H9 (cell line): Measurements from ENCODE around the gene BAIAP2L1. TPM values are rescaled to one million over a fixed set of nuclear protein-coding genes. Genes with fewer than 3 reads are reported as not detected.

Source experiments
- DNase-seq: peaks from one replicate; pipeline ENCODE4 v3.0.0-alpha.2; 2017
- H2AFZ ChIP-seq: one replicate; pipeline ENCODE4 v1.6.1; 2013; ENCODE audit warnings: mild to moderate bottlenecking, low read length, control low read depth, moderate library complexity
- H2AK5ac ChIP-seq: 2 replicates; pipeline ENCODE4 v1.6.1; 2013; ENCODE audit warnings: low read length, control low read depth, mixed read lengths; ENCODE audit not compliant: insufficient read length
- H2BK120ac ChIP-seq: one replicate; pipeline ENCODE4 v1.6.1; 2013; ENCODE audit warnings: low read depth, mild to moderate bottlenecking, low read length, control low read depth, inconsistent platforms; ENCODE audit not compliant: poor library complexity, severe bottlenecking
- H2BK12ac ChIP-seq: 2 replicates; pipeline ENCODE4 v1.6.1; 2013; ENCODE audit warnings: low read length, control low read depth, mixed read lengths, low read depth; ENCODE audit not compliant: insufficient read length
- H2BK15ac ChIP-seq: 2 replicates; pipeline ENCODE4 v1.6.1; 2013; ENCODE audit warnings: low read depth, low read length, control low read depth
- H2BK20ac ChIP-seq: one replicate; pipeline ENCODE4 v1.6.1; 2013; ENCODE audit warnings: low read depth, mild to moderate bottlenecking, low read length, control low read depth, inconsistent platforms; ENCODE audit not compliant: poor library complexity, severe bottlenecking
- H2BK5ac ChIP-seq: 2 replicates; pipeline ENCODE4 v1.6.1; 2013; ENCODE audit warnings: low read length, control low read depth, mixed read lengths; ENCODE audit not compliant: insufficient read length
- H3K14ac ChIP-seq: 2 replicates; pipeline ENCODE4 v1.6.1; 2013; ENCODE audit warnings: low read length, control low read depth; ENCODE audit not compliant: insufficient read depth
- H3K18ac ChIP-seq: 2 replicates; pipeline ENCODE4 v1.6.1; 2013; ENCODE audit warnings: low read depth, mild to moderate bottlenecking, mixed read lengths, low read length, control low read depth; ENCODE audit not compliant: insufficient read length
- H3K23ac ChIP-seq: 2 replicates; pipeline ENCODE4 v1.6.1; 2013; ENCODE audit warnings: low read length, control low read depth, mixed read lengths, low read depth; ENCODE audit not compliant: insufficient read length
- H3K23me2 ChIP-seq: 2 replicates; pipeline ENCODE4 v1.6.1; 2013; ENCODE audit warnings: low read depth, mild to moderate bottlenecking, mixed read lengths, low read length, control low read depth; ENCODE audit not compliant: insufficient read length, poor library complexity, severe bottlenecking
- H3K27ac ChIP-seq: 2 replicates; pipeline ENCODE4 v1.5.1; 2013; ENCODE audit warnings: low read length, control low read depth, mixed read lengths, low read depth; ENCODE audit not compliant: insufficient read length
- H3K27me3 ChIP-seq: 2 replicates; pipeline ENCODE4 v1.6.1; 2013; ENCODE audit warnings: low read length, control low read depth, inconsistent platforms; ENCODE audit not compliant: insufficient read depth
- H3K4ac ChIP-seq: 2 replicates; pipeline ENCODE4 v1.6.1; 2013; ENCODE audit warnings: low read depth, mild to moderate bottlenecking, control low read depth, inconsistent platforms, low read length, moderate library complexity
- H3K4me1 ChIP-seq: 2 replicates; pipeline ENCODE4 v1.6.1; 2013; ENCODE audit warnings: low read length, control low read depth, inconsistent platforms; ENCODE audit not compliant: insufficient read depth
- H3K4me2 ChIP-seq: 2 replicates; pipeline ENCODE4 v1.6.1; 2013; ENCODE audit warnings: low read length, control low read depth, mixed read lengths; ENCODE audit not compliant: insufficient read length, insufficient read depth
- H3K56ac ChIP-seq: 2 replicates; pipeline ENCODE4 v1.6.1; 2013; ENCODE audit warnings: low read depth, mild to moderate bottlenecking, mixed read lengths, low read length, control low read depth; ENCODE audit not compliant: insufficient read length
- H3K79me1 ChIP-seq: 2 replicates; pipeline ENCODE4 v1.6.1; 2013; ENCODE audit warnings: low read depth, mild to moderate bottlenecking, moderate library complexity, low read length, control low read depth, inconsistent platforms; ENCODE audit not compliant: insufficient read depth, poor library complexity, severe bottlenecking
- H3K79me2 ChIP-seq: 2 replicates; pipeline ENCODE4 v1.6.1; 2013; ENCODE audit warnings: low read length, control low read depth, inconsistent platforms; ENCODE audit not compliant: insufficient read depth
- H3K9ac ChIP-seq: 2 replicates; pipeline ENCODE4 v1.6.1; 2013; ENCODE audit warnings: low read length, control low read depth, mixed read lengths; ENCODE audit not compliant: insufficient read length; ENCODE audit errors: extremely low read depth
- H3K9me3 ChIP-seq: one replicate; pipeline ENCODE4 v1.6.1; 2013; ENCODE audit warnings: low read depth, low read length, inconsistent platforms; ENCODE audit not compliant: control insufficient read depth
- H3T11ph ChIP-seq: one replicate; pipeline ENCODE4 v1.6.1; 2013; ENCODE audit warnings: mild to moderate bottlenecking, low read length, control low read depth, inconsistent platforms
- H4K20me1 ChIP-seq: one replicate; pipeline ENCODE4 v1.6.1; 2013; ENCODE audit not compliant: control insufficient read depth, insufficient read length, insufficient read depth
- H4K5ac ChIP-seq: 2 replicates; pipeline ENCODE4 v1.6.1; 2013; ENCODE audit warnings: low read depth, mild to moderate bottlenecking, mixed read lengths, low read length, control low read depth; ENCODE audit not compliant: insufficient read length
- H4K8ac ChIP-seq: replicated peaks from 2 replicates; pipeline ENCODE4 v1.6.1; 2013; ENCODE audit warnings: low read length, control low read depth, mixed read lengths, low read depth; ENCODE audit not compliant: insufficient read length
- H4K91ac ChIP-seq: 2 replicates; pipeline ENCODE4 v1.6.1; 2013; ENCODE audit warnings: low read depth, mild to moderate bottlenecking, moderate library complexity, mixed read lengths, low read length, control low read depth; ENCODE audit not compliant: insufficient read length
- H3K27ac Mint-ChIP-seq, 3 experiments: 2 replicates in 2 of 3; 3 replicates in 1 of 3; pipeline ENCODE4 v1.8.0; 2020 to 2021; ENCODE audit warnings: mixed read lengths in 3 of 3, mild to moderate bottlenecking in 1 of 3, moderate library complexity in 1 of 3
- H3K27me3 Mint-ChIP-seq: 2 replicates; pipeline ENCODE4 v1.8.0; 2021; ENCODE audit warnings: low read depth, mild to moderate bottlenecking, moderate library complexity, mixed read lengths
- H3K36me3 Mint-ChIP-seq, 3 experiments: 2 replicates in 2 of 3; 3 replicates in 1 of 3; pipeline ENCODE4 v1.8.0; 2020 to 2021; ENCODE audit warnings: low read depth in 3 of 3, mixed read lengths in 3 of 3; ENCODE audit not compliant: insufficient read depth in 1 of 3
- H3K4me1 Mint-ChIP-seq, 2 experiments: 2 replicates each; pipeline ENCODE4 v1.8.0; 2020; ENCODE audit warnings: mixed read lengths in 2 of 2
- H3K4me3 Mint-ChIP-seq, 2 experiments: 2 replicates in 1 of 2; 3 replicates in 1 of 2; pipeline ENCODE4 v1.8.0; 2020 to 2021; ENCODE audit warnings: mild to moderate bottlenecking in 2 of 2, mixed read lengths in 2 of 2, moderate library complexity in 1 of 2
- H3K9me3 Mint-ChIP-seq, 2 experiments: 2 replicates in 1 of 2; 3 replicates in 1 of 2; pipeline ENCODE4 v1.8.0; 2020; ENCODE audit warnings: mild to moderate bottlenecking in 2 of 2, mixed read lengths in 2 of 2, moderate library complexity in 1 of 2
- CTCF ChIP-seq: fragments of 200-600 bp; sonication (generic); conservative IDR thresholded peaks from 3 replicates; pipeline ENCODE4 v1.8.0; 2021; ENCODE audit warnings: antibody characterized with exemption, mild to moderate bottlenecking
- WGBS: extraction: QIAGEN DNeasy Blood & Tissue Kit; methylation state at CpG from one replicate; pipeline ENCODE4 v1.1.7; 2013; ENCODE audit warnings: missing lambda C conversion rate, low lambda C conversion rate, mixed read lengths; ENCODE audit not compliant: insufficient read length; ENCODE audit errors: extremely low coverage; 5-methylcytosine and 5-hydroxymethylcytosine counted together
- total RNA-seq: library from RNA; stranded (reverse); gene quantifications from 2 replicates; pipeline ENCODE4 v1.2.1, GENCODE V29; 2021

The BAIAP2L1 gene
- total RNA-seq, 1 experiment from 2014 or later: 25.9 TPM

- H3K4me3 Mint-ChIP-seq: no peak overlapping the region
These were observed 151.8 kb downstream of the BAIAP2L1 start for GRCh38 chr7:98249106-98249505.

More at GRCh38 chr7:98249106-98249505, 151.8 kb downstream of the BAIAP2L1 start:
- no peak overlapping the region for H3T11ph ChIP-seq
- H3K9me3 Mint-ChIP-seq: no peaks in the 10 kb centered on the region
- H3K4me1 ChIP-seq: no peaks in the 10 kb centered on the region
- H4K8ac ChIP-seq: no peak overlapping the region
- H4K20me1 ChIP-seq: no peaks in the 10 kb centered on the region
- no peak overlapping the region for H3K4ac ChIP-seq
- no peak overlapping the region for H3K27ac ChIP-seq
- H3K4me1 Mint-ChIP-seq: peaks cover 14 to 19% of the 10 kb centered on the region in 2 experiments
- H3K14ac ChIP-seq: no peak overlapping the region
- H3K27ac Mint-ChIP-seq: no peak overlapping the region
- H3K36me3 Mint-ChIP-seq: no peaks in the 10 kb centered on the region; a peak in 2 of 7 replicates
- H2AK5ac ChIP-seq: no peak overlapping the region
- H3K27me3 Mint-ChIP-seq: no peaks in the 10 kb centered on the region
- H4K5ac ChIP-seq: no peak overlapping the region
- no CpG with 5 or more reads among the region's 6 CpGs for WGBS
- H3K18ac ChIP-seq: no peak overlapping the region
- H2AFZ ChIP-seq: no peak overlapping the region
- H3K79me2 ChIP-seq: no peaks in the 10 kb centered on the region
- H3K56ac ChIP-seq: no peak overlapping the region
- DNase-seq: no peak
- H3K9me3 ChIP-seq: no peaks in the 10 kb centered on the region
- no peak overlapping the region for H4K91ac ChIP-seq
- no peak overlapping the region for H2BK20ac ChIP-seq
- H2BK12ac ChIP-seq: no peak overlapping the region
- H3K23me2 ChIP-seq: peaks cover 6% of the 10 kb centered on the region
- H3K23ac ChIP-seq: no peak overlapping the region
- H3K79me1 ChIP-seq: no peaks in the 10 kb centered on the region
- TF ChIP-seq CTCF: no peak
- H2BK15ac ChIP-seq: no peak overlapping the region
- no peak overlapping the region for H3K9ac ChIP-seq
- H3K4me2 ChIP-seq: no peak overlapping the region
- no peaks in the 10 kb centered on the region for H3K27me3 ChIP-seq
- H2BK5ac ChIP-seq: no peak overlapping the region
- H2BK120ac ChIP-seq: no peak overlapping the region
